Neural cell (in vitro differentiated cells): ENCODE data around the gene TNS3. TPM values are rescaled to one million over a fixed set of nuclear protein-coding genes. Genes with fewer than 3 reads are reported as not detected.

Source experiments
- H2AFZ ChIP-seq: fragments of 200-600, 300-800 bp; sonication (generic), shearing (Covaris generic); 2 replicates; pipeline ENCODE4 v1.6.0; 2014; ENCODE audit warnings: low read depth, mild to moderate bottlenecking, antibody characterized with exemption, low read length, moderate library complexity
- H3F3A ChIP-seq: fragments of 200-600 bp; shearing (Covaris generic); 2 replicates; pipeline ENCODE4 v1.6.1; 2016; ENCODE audit warnings: mild to moderate bottlenecking, moderate library complexity, mixed read lengths, antibody characterized with exemption, low read length; ENCODE audit not compliant: insufficient read depth, poor library complexity, severe bottlenecking
- H3K27ac ChIP-seq: fragments of 200-600, 300-800 bp; sonication (generic), shearing (Covaris generic); 2 replicates; pipeline ENCODE4 v1.5.1; 2014; ENCODE audit warnings: mild to moderate bottlenecking, low read length, moderate library complexity
- H3K27me3 ChIP-seq: fragments of 300-800, 200-600 bp; sonication (generic), shearing (Covaris generic); 2 replicates; pipeline ENCODE4 v1.6.0; 2014; ENCODE audit warnings: mild to moderate bottlenecking, low read depth, low read length, moderate library complexity; ENCODE audit not compliant: insufficient read depth
- H3K36me3 ChIP-seq: fragments of 300-800, 200-600 bp; sonication (generic), shearing (Covaris generic); 2 replicates; pipeline ENCODE4 v1.5.1; 2014; ENCODE audit warnings: mild to moderate bottlenecking, antibody characterized with exemption, low read length, moderate library complexity; ENCODE audit not compliant: insufficient read depth
- H3K4me2 ChIP-seq: fragments of 300-800, 200-600 bp; sonication (generic), shearing (Covaris generic); 2 replicates; pipeline ENCODE4 v1.6.0; 2014; ENCODE audit warnings: mild to moderate bottlenecking, low read length
- H3K4me3 ChIP-seq: fragments of 300-800, 200-600 bp; sonication (generic), shearing (Covaris generic); 2 replicates; pipeline ENCODE4 v1.5.1; 2014; ENCODE audit warnings: mild to moderate bottlenecking, low read length, moderate library complexity
- H3K79me2 ChIP-seq: fragments of 200-600 bp; shearing (Covaris generic); replicated peaks from 2 replicates; pipeline ENCODE4 v1.6.0; 2014; ENCODE audit warnings: mild to moderate bottlenecking, low read length, moderate library complexity; ENCODE audit not compliant: insufficient read depth
- H3K9ac ChIP-seq: fragments of 300-800, 200-600 bp; sonication (generic), shearing (Covaris generic); 2 replicates; pipeline ENCODE4 v1.6.1; 2016; ENCODE audit warnings: mild to moderate bottlenecking, low read length, mixed read lengths
- H3K9me2 ChIP-seq: fragments of 200-600 bp; shearing (Covaris generic); 2 replicates; pipeline ENCODE4 v1.6.1; 2016; ENCODE audit warnings: mild to moderate bottlenecking, low read length, mixed read lengths; ENCODE audit not compliant: insufficient read depth
- H3K9me3 ChIP-seq: fragments of 200-600, 300-800 bp; sonication (generic), shearing (Covaris generic); 2 replicates; pipeline ENCODE4 v1.6.1; 2016; ENCODE audit warnings: mild to moderate bottlenecking, mixed run types, low read length, moderate library complexity, mixed read lengths
- H4K20me1 ChIP-seq: fragments of 200-600 bp; shearing (Covaris generic); 2 replicates; pipeline ENCODE4 v1.6.1; 2016; ENCODE audit warnings: mild to moderate bottlenecking, mixed run types; ENCODE audit not compliant: insufficient read depth
- CTCF ChIP-seq: fragments of 450-650 bp; IDR thresholded peaks from 2 replicates; pipeline ENCODE4 v1.5.1; 2014; ENCODE audit warnings: antibody characterized with exemption, mild to moderate bottlenecking, moderate library complexity; ENCODE audit not compliant: poor library complexity, severe bottlenecking
- EP300 ChIP-seq: fragments of 450-650 bp; conservative IDR thresholded peaks from 2 replicates; pipeline ENCODE4 v1.6.1; 2014; ENCODE audit warnings: antibody characterized with exemption, mild to moderate bottlenecking, moderate library complexity; ENCODE audit not compliant: poor library complexity, severe bottlenecking
- EZH2 ChIP-seq: fragments of 200-600, 300-800 bp; shearing (Covaris generic), sonication (generic); IDR thresholded peaks from 2 replicates; pipeline ENCODE4 v1.6.1; 2014; ENCODE audit warnings: antibody characterized with exemption, low read length, borderline replicate concordance, mild to moderate bottlenecking; ENCODE audit not compliant: insufficient read depth, poor library complexity, severe bottlenecking
- MXI1 ChIP-seq: fragments of 450-650 bp; conservative IDR thresholded peaks from 2 replicates; pipeline ENCODE4 v1.6.1; 2014; ENCODE audit warnings: antibody characterized with exemption, mild to moderate bottlenecking; ENCODE audit not compliant: poor library complexity, severe bottlenecking
- POLR2AphosphoS5 ChIP-seq: IDR thresholded peaks from 2 replicates; pipeline ENCODE4 v1.6.1; 2012
- RAD21 ChIP-seq: fragments of 450-650 bp; conservative IDR thresholded peaks from 2 replicates; pipeline ENCODE4 v1.6.1; 2014; ENCODE audit warnings: antibody characterized with exemption, mild to moderate bottlenecking, moderate library complexity
- SMC3 ChIP-seq: fragments of 450-650 bp; conservative IDR thresholded peaks from 2 replicates; pipeline ENCODE4 v1.6.1; 2014; ENCODE audit warnings: antibody characterized with exemption, mild to moderate bottlenecking, moderate library complexity; ENCODE audit not compliant: poor library complexity
- TAF1 ChIP-seq: IDR thresholded peaks from 2 replicates; pipeline ENCODE4 v1.6.1; 2012; ENCODE audit warnings: low read depth
- polyA plus RNA-seq: library from polyadenylated mRNA; depleted of rRNA; stranded (reverse); fragments of >200 nt; gene quantifications from 2 replicates; pipeline ENCODE4 v1.2.3, GENCODE V29; 2014
- TF ChIP-seq, protein P1 (sequence below): IDR thresholded peaks from 2 replicates; pipeline ENCODE4 v1.6.1; 2012; ENCODE audit warnings: borderline replicate concordance

The TNS3 gene
- polyA plus RNA-seq, 1 donor from 2014 or later, result 0.58 TPM

- no peaks in the 10 kb centered on the region for H3K79me2 ChIP-seq
- H4K20me1 ChIP-seq, result no peaks in the 10 kb centered on the region
- H3K36me3 ChIP-seq, result no peaks in the 10 kb centered on the region
- TF ChIP-seq, protein P1, sequence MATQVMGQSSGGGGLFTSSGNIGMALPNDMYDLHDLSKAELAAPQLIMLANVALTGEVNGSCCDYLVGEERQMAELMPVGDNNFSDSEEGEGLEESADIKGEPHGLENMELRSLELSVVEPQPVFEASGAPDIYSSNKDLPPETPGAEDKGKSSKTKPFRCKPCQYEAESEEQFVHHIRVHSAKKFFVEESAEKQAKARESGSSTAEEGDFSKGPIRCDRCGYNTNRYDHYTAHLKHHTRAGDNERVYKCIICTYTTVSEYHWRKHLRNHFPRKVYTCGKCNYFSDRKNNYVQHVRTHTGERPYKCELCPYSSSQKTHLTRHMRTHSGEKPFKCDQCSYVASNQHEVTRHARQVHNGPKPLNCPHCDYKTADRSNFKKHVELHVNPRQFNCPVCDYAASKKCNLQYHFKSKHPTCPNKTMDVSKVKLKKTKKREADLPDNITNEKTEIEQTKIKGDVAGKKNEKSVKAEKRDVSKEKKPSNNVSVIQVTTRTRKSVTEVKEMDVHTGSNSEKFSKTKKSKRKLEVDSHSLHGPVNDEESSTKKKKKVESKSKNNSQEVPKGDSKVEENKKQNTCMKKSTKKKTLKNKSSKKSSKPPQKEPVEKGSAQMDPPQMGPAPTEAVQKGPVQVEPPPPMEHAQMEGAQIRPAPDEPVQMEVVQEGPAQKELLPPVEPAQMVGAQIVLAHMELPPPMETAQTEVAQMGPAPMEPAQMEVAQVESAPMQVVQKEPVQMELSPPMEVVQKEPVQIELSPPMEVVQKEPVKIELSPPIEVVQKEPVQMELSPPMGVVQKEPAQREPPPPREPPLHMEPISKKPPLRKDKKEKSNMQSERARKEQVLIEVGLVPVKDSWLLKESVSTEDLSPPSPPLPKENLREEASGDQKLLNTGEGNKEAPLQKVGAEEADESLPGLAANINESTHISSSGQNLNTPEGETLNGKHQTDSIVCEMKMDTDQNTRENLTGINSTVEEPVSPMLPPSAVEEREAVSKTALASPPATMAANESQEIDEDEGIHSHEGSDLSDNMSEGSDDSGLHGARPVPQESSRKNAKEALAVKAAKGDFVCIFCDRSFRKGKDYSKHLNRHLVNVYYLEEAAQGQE, result no peak
- TF ChIP-seq POLR2AphosphoS5 (no peak), TAF1 (no peak), CTCF (no peak), RAD21 (no peak), EP300 (no peak), EZH2 (no peak), SMC3 (no peak), MXI1 (no peak)
- no peak overlapping the region for H3K9ac ChIP-seq
- no peaks in the 10 kb centered on the region for H3K9me2 ChIP-seq
- no peak overlapping the region for H3K27ac ChIP-seq
- no peaks in the 10 kb centered on the region for H3F3A ChIP-seq
- no peak overlapping the region for H3K4me2 ChIP-seq
- no peak overlapping the region for H3K4me3 ChIP-seq
- H3K27me3 ChIP-seq, result no peaks in the 10 kb centered on the region
- H2AFZ ChIP-seq, result no peak overlapping the region
- no peaks in the 10 kb centered on the region for H3K9me3 ChIP-seq
These were observed 215.0 kb downstream of the TNS3 start for GRCh38 chr7:47366960-47367359.

GRCh38 chr7:47366211-47366610, 215.7 kb downstream of the TNS3 start:
- Histone ChIP-seq H3K4me3 (no peak overlapping the region), H4K20me1 (no peaks in the 10 kb centered on the region), H3K27ac (no peak overlapping the region), H2AFZ (no peak overlapping the region), H3K27me3 (no peaks in the 10 kb centered on the region), H3K36me3 (no peaks in the 10 kb centered on the region), H3K9me3 (no peaks in the 10 kb centered on the region), H3K9ac (no peak overlapping the region), H3K4me2 (no peak overlapping the region), H3K9me2 (no peaks in the 10 kb centered on the region), H3F3A (no peaks in the 10 kb centered on the region), H3K79me2 (no peaks in the 10 kb centered on the region)
- TF ChIP-seq EP300 (no peak), MXI1 (no peak), RAD21 (no peak), EZH2 (no peak), SMC3 (no peak), TAF1 (no peak), POLR2AphosphoS5 (no peak)
- TF ChIP-seq, protein P1, result no peak
